ENCODE data around the gene ARHGEF19. TPM values are rescaled to one million over a fixed set of nuclear protein-coding genes. Genes with fewer than 3 reads are reported as not detected.

Gene ARHGEF19
- total RNA-seq (2022) (7.7 and 8.0 TPM in 2 replicates), Bru-seq, nascent RNA (percentile 43 among the genes with signal in this experiment), BruChase-seq, experiment 1, labeled RNA remaining after a 2-hour chase (percentile 49 among the genes with signal in this experiment), BruChase-seq, experiment 2, labeled RNA remaining after a 6-hour chase (percentile 54 among the genes with signal in this experiment)
- long read RNA-seq, partial matches to known transcripts, result 9 of 21 reads
- long read RNA-seq, other reads (novel, unspliced or antisense), result 11 of 21 reads

DNA sequence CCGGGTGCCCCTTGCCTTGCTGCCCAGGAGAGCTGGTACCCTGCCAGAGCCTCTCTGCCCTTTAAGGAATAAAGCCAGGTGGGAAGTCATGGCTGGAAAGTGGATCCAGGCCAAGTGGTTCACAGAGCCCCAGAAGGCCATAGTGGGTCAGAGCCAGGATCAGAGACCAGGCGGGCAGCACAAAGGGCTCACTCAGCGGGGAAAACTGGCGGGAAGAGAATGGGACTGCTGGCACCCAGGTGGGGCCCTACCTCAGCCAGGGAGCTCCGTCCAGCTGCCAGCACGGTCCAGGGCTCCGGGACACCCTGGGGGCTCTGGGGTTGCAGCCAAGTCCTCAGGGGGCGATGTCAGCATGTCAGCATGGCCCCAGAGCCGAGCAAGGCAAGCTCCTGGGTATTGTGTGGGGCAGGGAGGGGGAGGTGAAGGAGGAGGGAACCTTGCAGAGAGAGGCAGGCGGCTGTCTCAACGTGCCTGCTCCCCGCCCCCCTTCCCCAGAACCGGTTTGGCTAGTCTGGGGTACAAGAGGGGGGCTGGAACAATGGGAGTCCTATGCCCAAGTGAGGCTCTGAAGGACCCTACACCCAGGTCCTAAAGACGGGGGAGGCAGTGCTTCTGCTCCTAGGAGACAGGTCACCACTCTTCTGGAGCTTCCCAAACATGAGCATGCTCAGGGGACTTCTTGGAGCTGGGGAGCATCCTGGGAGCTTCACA lies at the start of gene ARHGEF19:
TSS of gene ARHGEF19 (minus strand) at position 402 of the 711 bp plus-strand sequence. CDS start 3,598 bp downstream, outside the sequence.
- BruUV-seq (replicated peaks), result no TSS peak
- Mint-ChIP-seq H3K4me3 (ENCODE audit: unreplicated experiment) (no peak within 1 kb of the TSS), H3K27me3 (ENCODE audit: insufficient read depth, unreplicated experiment) (no peaks in the 10 kb centered on the region), H3K9me3 (ENCODE audit: unreplicated experiment) (no peaks in the 10 kb centered on the region), H3K4me1 (ENCODE audit: low read depth, unreplicated experiment) (peaks cover 7% of the 10 kb centered on the region), H3K27ac (ENCODE audit: unreplicated experiment) (no peak within 1 kb of the TSS), H3K36me3 (ENCODE audit: insufficient read depth, unreplicated experiment) (peaks cover 6% of the 10 kb centered on the region)
- no peaks in the 10 kb centered on the region for H3K36me3 ChIP-seq (ENCODE audit: control insufficient read depth, insufficient read depth, low read length)
- CTCF ChIA-PET, result no interaction called here
- intact Hi-C loops (cut with micrococcal nuclease; ENCODE audit: unreplicated experiment), result no loop called here
- H3K9me3 ChIP-seq, result no peaks in the 10 kb centered on the region
- peak within 1 kb of the TSS; percentile 20 for H3K4me3 ChIP-seq (ENCODE audit: low read depth, low read length)
- H3K4me1 ChIP-seq, result peaks cover 14% of the 10 kb centered on the region
- DNase-seq, result peak; percentile 60 to 66
- POLR2A ChIA-PET, result interaction anchor here (0.5 kb wide), 2 partner anchors 28 to 37 kb away, joined by 5 read pairs; no protein-coding TSS in a partner anchor
- no peaks in the 10 kb centered on the region for H3K27me3 ChIP-seq (replicated peaks; ENCODE audit: control insufficient read depth, insufficient read depth, low read length)
- TF ChIP-seq, protein P1, sequence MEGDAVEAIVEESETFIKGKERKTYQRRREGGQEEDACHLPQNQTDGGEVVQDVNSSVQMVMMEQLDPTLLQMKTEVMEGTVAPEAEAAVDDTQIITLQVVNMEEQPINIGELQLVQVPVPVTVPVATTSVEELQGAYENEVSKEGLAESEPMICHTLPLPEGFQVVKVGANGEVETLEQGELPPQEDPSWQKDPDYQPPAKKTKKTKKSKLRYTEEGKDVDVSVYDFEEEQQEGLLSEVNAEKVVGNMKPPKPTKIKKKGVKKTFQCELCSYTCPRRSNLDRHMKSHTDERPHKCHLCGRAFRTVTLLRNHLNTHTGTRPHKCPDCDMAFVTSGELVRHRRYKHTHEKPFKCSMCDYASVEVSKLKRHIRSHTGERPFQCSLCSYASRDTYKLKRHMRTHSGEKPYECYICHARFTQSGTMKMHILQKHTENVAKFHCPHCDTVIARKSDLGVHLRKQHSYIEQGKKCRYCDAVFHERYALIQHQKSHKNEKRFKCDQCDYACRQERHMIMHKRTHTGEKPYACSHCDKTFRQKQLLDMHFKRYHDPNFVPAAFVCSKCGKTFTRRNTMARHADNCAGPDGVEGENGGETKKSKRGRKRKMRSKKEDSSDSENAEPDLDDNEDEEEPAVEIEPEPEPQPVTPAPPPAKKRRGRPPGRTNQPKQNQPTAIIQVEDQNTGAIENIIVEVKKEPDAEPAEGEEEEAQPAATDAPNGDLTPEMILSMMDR (IDR thresholded peaks at IDR 0.05; ENCODE audit: insufficient read depth in 1 of 2, low read depth in 1 of 2, low read length in 1 of 2, severe bottlenecking in 1 of 2, unreplicated experiment in 1 of 2), result no peak

DNA sequence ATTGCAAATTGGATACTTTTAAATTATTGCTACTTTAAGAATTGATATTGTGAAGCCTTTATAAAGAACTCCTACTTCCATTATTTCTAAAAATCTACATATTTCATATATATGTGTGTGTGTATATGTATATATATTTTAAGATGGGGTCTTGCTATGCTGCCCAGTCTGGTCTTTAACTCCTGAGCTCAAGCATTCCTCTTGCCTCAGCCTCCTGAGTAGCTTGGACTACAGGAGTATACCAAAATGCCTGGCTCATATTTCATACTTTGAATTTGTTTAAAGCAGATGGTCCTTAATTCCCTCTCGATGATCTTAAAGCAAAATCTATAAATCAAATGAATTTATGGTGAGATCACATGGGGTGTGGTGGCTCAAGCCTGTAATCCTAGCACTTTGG lies 49.6 kb upstream of the ARHGEF19 start:
- no peaks in the 10 kb centered on the region for H3K4me1 Mint-ChIP-seq (ENCODE audit: low read depth, unreplicated experiment)
- H3K9me3 ChIP-seq, result no peaks in the 10 kb centered on the region
- H3K4me3 Mint-ChIP-seq (ENCODE audit: unreplicated experiment), result no peak overlapping the region
- H3K36me3 Mint-ChIP-seq (ENCODE audit: insufficient read depth, unreplicated experiment), result no peaks in the 10 kb centered on the region
- intact Hi-C loops (cut with micrococcal nuclease; ENCODE audit: unreplicated experiment), result no loop called here
- H3K9me3 Mint-ChIP-seq (ENCODE audit: unreplicated experiment), result no peaks in the 10 kb centered on the region
- no peaks in the 10 kb centered on the region for H3K36me3 ChIP-seq (ENCODE audit: control insufficient read depth, insufficient read depth, low read length)
- no TSS peak for BruUV-seq (replicated peaks)
- H3K27me3 ChIP-seq (replicated peaks; ENCODE audit: control insufficient read depth, insufficient read depth, low read length), result no peaks in the 10 kb centered on the region
- ChIA-PET POLR2A (no interaction called here), CTCF (no interaction called here)
- 0 out of 2 replicates have a peak, but pooled peaks cover 4% of the 10 kb centered on the region for H3K4me1 ChIP-seq
- no peak overlapping the region for H3K4me3 ChIP-seq (ENCODE audit: low read depth, low read length)
- DNase-seq, result no peak
- no peak overlapping the region for H3K27ac Mint-ChIP-seq (ENCODE audit: unreplicated experiment)
- no peaks in the 10 kb centered on the region for H3K27me3 Mint-ChIP-seq (ENCODE audit: insufficient read depth, unreplicated experiment)
- TF ChIP-seq, protein P1 (IDR thresholded peaks at IDR 0.05; ENCODE audit: insufficient read depth in 1 of 2, low read depth in 1 of 2, low read length in 1 of 2, severe bottlenecking in 1 of 2, unreplicated experiment in 1 of 2), result no peak

DNA sequence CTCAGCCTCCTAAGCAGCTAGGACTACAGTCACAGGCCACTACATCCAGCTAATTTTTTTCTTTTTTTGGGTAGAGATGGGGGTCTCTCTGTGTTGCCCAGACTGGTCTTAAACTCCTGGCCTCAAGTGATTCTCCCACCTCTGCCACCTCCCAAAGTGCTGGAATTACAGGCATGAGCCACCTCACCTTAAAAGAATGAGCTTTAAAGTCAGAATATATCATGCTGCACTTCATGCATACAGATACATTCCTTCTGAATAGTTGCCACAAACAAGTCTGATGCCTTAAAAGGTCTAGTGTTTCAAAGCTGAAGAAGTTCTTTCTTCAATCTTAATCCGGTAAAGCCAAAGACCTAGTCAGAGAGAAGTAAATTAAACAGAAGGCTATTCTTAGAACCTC lies 48.4 kb upstream of the ARHGEF19 start:
- no peaks in the 10 kb centered on the region for H3K9me3 Mint-ChIP-seq (ENCODE audit: unreplicated experiment)
- DNase-seq, result no peak
- H3K27ac Mint-ChIP-seq (ENCODE audit: unreplicated experiment), result no peak overlapping the region
- POLR2A ChIA-PET, result no interaction called here
- no peaks in the 10 kb centered on the region for H3K4me1 Mint-ChIP-seq (ENCODE audit: low read depth, unreplicated experiment)
- no peaks in the 10 kb centered on the region for H3K27me3 ChIP-seq (replicated peaks; ENCODE audit: control insufficient read depth, insufficient read depth, low read length)
- H3K9me3 ChIP-seq, result no peaks in the 10 kb centered on the region
- CTCF ChIA-PET, result interaction anchor here (0.6 kb wide), 1 partner anchor 30 kb away, joined by 3 read pairs; no protein-coding TSS in a partner anchor
- no TSS peak for BruUV-seq (replicated peaks)
- 0 out of 2 replicates have a peak, but pooled peaks cover 4% of the 10 kb centered on the region for H3K4me1 ChIP-seq
- H3K27me3 Mint-ChIP-seq (ENCODE audit: insufficient read depth, unreplicated experiment), result no peaks in the 10 kb centered on the region
- H3K4me3 Mint-ChIP-seq (ENCODE audit: unreplicated experiment), result no peak overlapping the region
- intact Hi-C loops (cut with micrococcal nuclease; ENCODE audit: unreplicated experiment), result no loop called here
- TF ChIP-seq, protein P1 (IDR thresholded peaks at IDR 0.05; ENCODE audit: insufficient read depth in 1 of 2, low read depth in 1 of 2, low read length in 1 of 2, severe bottlenecking in 1 of 2, unreplicated experiment in 1 of 2), result no peak
- no peak overlapping the region for H3K4me3 ChIP-seq (ENCODE audit: low read depth, low read length)
- H3K36me3 Mint-ChIP-seq (ENCODE audit: insufficient read depth, unreplicated experiment), result no peaks in the 10 kb centered on the region
- no peaks in the 10 kb centered on the region for H3K36me3 ChIP-seq (ENCODE audit: control insufficient read depth, insufficient read depth, low read length)
